Lower leg skin (tissue), 3 donors: ENCODE data around the gene CCDC141.

Experiments used
- CTCF ChIP-seq, 3 donors: fragments of 450-650 bp; IDR thresholded peaks; one replicate each; pipeline ENCODE4 v1.5.1; 2016; ENCODE audit warnings: antibody characterized with exemption in 3 of 3, mild to moderate bottlenecking in 3 of 3, moderate library complexity in 2 of 3
- POLR2A ChIP-seq, 2 donors: fragments of 450-650 bp; IDR thresholded peaks; one replicate each; pipeline ENCODE4 v1.6.1; 2016 to 2017; ENCODE audit warnings: antibody characterized with exemption in 2 of 2, mild to moderate bottlenecking in 1 of 2, moderate library complexity in 1 of 2

- TF ChIP-seq CTCF (IDR thresholded peaks at IDR 0.05) (no peak), POLR2A (IDR thresholded peaks at IDR 0.05) (no peak)
Observed at GRCh38 chr2:178799305-178799704, 250.6 kb downstream of the CCDC141 start.
